Fibroblast of mammary gland (primary cell): Measurements from ENCODE around the gene DLG3.

Source experiments
- DNase-seq: peaks from one replicate; pipeline ENCODE4 v3.0.0-alpha.2; 2010; ENCODE audit warnings: low read depth
- H3K4me3 ChIP-seq: 2 replicates; pipeline ENCODE4 v1.5.1; 2011; ENCODE audit warnings: low read depth, mild to moderate bottlenecking, low read length, moderate library complexity; ENCODE audit not compliant: control insufficient read depth
- CTCF ChIP-seq: conservative IDR thresholded peaks from 2 replicates; pipeline ENCODE4 v1.5.1; 2011; ENCODE audit warnings: low read depth, low read length, inconsistent platforms; ENCODE audit not compliant: control insufficient read depth, insufficient read depth

DLG3 gene

GRCh38 chrX:70549429-70549828 lies 104.8 kb downstream of the DLG3 start:
- DNase-seq = no peak
- H3K4me3 ChIP-seq = no peak overlapping the region
- TF ChIP-seq CTCF = no peak

GRCh38 chrX:70552130-70552704 lies 107.6 kb downstream of the DLG3 start:
- no peak for TF ChIP-seq CTCF
- H3K4me3 ChIP-seq = no peak overlapping the region
- DNase-seq = no peak

GRCh38 chrX:70553516-70553915 lies 108.9 kb downstream of the DLG3 start:
- H3K4me3 ChIP-seq = no peak overlapping the region
- TF ChIP-seq CTCF = no peak
- no peak for DNase-seq

- peak; percentile 45 for DNase-seq
- peak; percentile 25 for TF ChIP-seq CTCF
- H3K4me3 ChIP-seq = no peak overlapping the region
These were observed 109.4 kb downstream of the DLG3 start for GRCh38 chrX:70554081-70554480.

- H3K4me3 ChIP-seq = no peak overlapping the region
- peak; percentile 36 for DNase-seq
These were observed 109.9 kb downstream of the DLG3 start for GRCh38 chrX:70554523-70554922.

GRCh38 chrX:70554948-70555347 lies 110.3 kb downstream of the DLG3 start:
- DNase-seq = no peak
- no peak overlapping the region for H3K4me3 ChIP-seq
- TF ChIP-seq CTCF = no peak

More at GRCh38 chrX:70554523-70554922, 109.9 kb downstream of the DLG3 start:
- TF ChIP-seq CTCF = no peak
